Stomach (tissue), 4 donors: ENCODE measurements around the gene NELFE.

Experiments used
- CTCF ChIP-seq, 7 experiments: fragments of 450-650 bp in 4 of 7; fragments of 200-600 bp in 3 of 7; sonication (generic) in 3 of 7; IDR thresholded peaks; one replicate each; pipeline ENCODE4 v1.5.1; 2016 to 2019; ENCODE audit warnings: antibody characterized with exemption in 7 of 7, control low read depth in 2 of 7, mild to moderate bottlenecking in 1 of 7
- EP300 ChIP-seq: sonication (generic); formaldehyde crosslinking; IDR thresholded peaks from one replicate; pipeline ENCODE4 v1.6.1; 2017; ENCODE audit warnings: antibody characterized with exemption
- POLR2A ChIP-seq, 4 donors: fragments of 450-650 bp; IDR thresholded peaks; one replicate each; pipeline ENCODE4 v1.6.1; 2016; ENCODE audit warnings: antibody characterized with exemption in 4 of 4, control low read depth in 2 of 4, mild to moderate bottlenecking in 1 of 4, moderate library complexity in 1 of 4
- POLR2AphosphoS5 ChIP-seq, 3 donors: sonication (generic); formaldehyde crosslinking; IDR thresholded peaks; one replicate each; pipeline ENCODE4 v1.6.1; 2016; ENCODE audit warnings: antibody characterized with exemption in 3 of 3

GRCh38 chr6:31968791-31969711, 10.3 kb upstream of the NELFE start:
- TF ChIP-seq POLR2A (IDR thresholded peaks at IDR 0.05) (no peak), CTCF (IDR thresholded peaks at IDR 0.05) (no peak), EP300 (no peak), POLR2AphosphoS5 (IDR thresholded peaks at IDR 0.05) (no peak)
